Mucosa of descending colon (tissue), 3 donors: Measurements from ENCODE around the gene PUSL1. TPM values are rescaled to one million over a fixed set of nuclear protein-coding genes. Genes with fewer than 3 reads are reported as not detected.

ENCODE experiments used
- ATAC-seq: fragments of 200-7000 bp; cut with Tn5 transposase; one replicate; pipeline ENCODE4 v1.9.1; 2020; ENCODE audit warnings: mild to moderate bottlenecking, moderate library complexity
- DNase-seq, 3 donors: peaks; one replicate each; pipeline ENCODE4 v3.0.0-alpha.2; 2020
- H3K36me3 ChIP-seq: fragments of 200-600 bp; one replicate; pipeline ENCODE4 v1.8.0; 2021; ENCODE audit warnings: low read depth, mild to moderate bottlenecking
- H3K4me1 ChIP-seq: fragments of 200-600 bp; one replicate; pipeline ENCODE4 v1.8.0; 2021; ENCODE audit warnings: low read depth, mild to moderate bottlenecking
- H3K4me3 ChIP-seq: fragments of 200-600 bp; one replicate; pipeline ENCODE4 v1.8.0; 2021; ENCODE audit warnings: mild to moderate bottlenecking
- H3K9me3 ChIP-seq: fragments of 200-600 bp; one replicate; pipeline ENCODE4 v1.8.0; 2021; ENCODE audit warnings: mild to moderate bottlenecking
- CTCF ChIP-seq: fragments of 200-600 bp; IDR thresholded peaks from one replicate; pipeline ENCODE4 v1.8.0; 2022; ENCODE audit warnings: antibody characterized with exemption, mild to moderate bottlenecking
- intact Hi-C, 2 donors: fragments of 100-400 bp; cut with DNase I in 1 of 2; cut with micrococcal nuclease in 1 of 2; formaldehyde crosslinking; loops; one replicate each; pipeline versions ENCODE4 v1.11.0 to v1.11.1; 2022; cut with DNase I, micrococcal nuclease
- total RNA-seq, 3 donors: library from RNA; stranded (reverse); fragmentation: NEBNext Ultra II Directional in 2 of 3; extraction: Animal tissue kit (Norgen Biotek cat#: 25700) in 2 of 3; gene quantifications; one replicate each; pipeline versions ENCODE4 v1.2.1 to v1.2.4, GENCODE V29; 2021 to 2023
- donor health status: DM: no; HTN: no; CAD: no; lungs with moderate emphysema.
- donor health status: DM: no; HTN: no; CAD: no.
- donor health status: DM: no; HTN: yes; CAD: no.

Gene PUSL1
- total RNA-seq, 3 donors from 2014 or later = 12.4 to 15.9 (median 15.4) TPM

DNA sequence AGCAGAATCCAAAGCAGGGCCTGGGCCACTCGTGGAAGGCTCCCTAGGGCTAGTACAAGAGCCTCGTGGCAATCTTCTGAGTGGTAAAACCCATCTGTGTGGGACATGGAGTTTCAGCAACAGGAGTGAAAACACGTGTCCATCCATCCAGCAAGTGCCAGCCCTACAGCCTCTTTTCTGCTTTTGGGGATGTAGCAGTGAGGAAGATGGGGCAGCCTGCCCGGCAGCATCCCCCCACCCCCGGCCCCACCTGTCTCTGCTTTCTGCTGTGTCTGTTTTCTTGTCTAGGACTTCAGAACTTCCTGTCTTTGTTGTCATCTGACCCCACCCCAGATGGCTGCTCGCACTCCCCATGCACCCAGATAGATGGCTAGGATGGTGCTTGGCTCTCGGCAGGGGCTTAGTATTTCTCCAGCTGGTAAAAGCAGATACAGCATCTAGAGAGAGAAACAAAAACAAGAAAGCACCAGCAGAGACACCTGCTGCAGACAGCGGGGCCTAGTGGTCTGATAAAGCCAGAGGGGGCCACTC is 17.7 kb downstream of the PUSL1 start:
- intact Hi-C loops = no loop called here
- TF ChIP-seq CTCF = no peak
- Histone ChIP-seq H3K4me3 (no peak overlapping the region), H3K9me3 (no peaks in the 10 kb centered on the region), H3K4me1 (peaks cover 30% of the 10 kb centered on the region), H3K36me3 (peaks cover 3% of the 10 kb centered on the region)
- ATAC-seq (no peak), DNase-seq (no peak)

- Histone ChIP-seq H3K4me3 (no peak overlapping the region), H3K4me1 (peaks cover 35% of the 10 kb centered on the region), H3K9me3 (no peaks in the 10 kb centered on the region), H3K36me3 (peaks cover 3% of the 10 kb centered on the region)
- intact Hi-C loops = no loop called here
- TF ChIP-seq CTCF = no peak
- no peak for ATAC-seq
- DNase-seq = no peak
Observed at GRCh38 chr1:1327291-1327690, 18.9 kb downstream of the PUSL1 start.

DNA sequence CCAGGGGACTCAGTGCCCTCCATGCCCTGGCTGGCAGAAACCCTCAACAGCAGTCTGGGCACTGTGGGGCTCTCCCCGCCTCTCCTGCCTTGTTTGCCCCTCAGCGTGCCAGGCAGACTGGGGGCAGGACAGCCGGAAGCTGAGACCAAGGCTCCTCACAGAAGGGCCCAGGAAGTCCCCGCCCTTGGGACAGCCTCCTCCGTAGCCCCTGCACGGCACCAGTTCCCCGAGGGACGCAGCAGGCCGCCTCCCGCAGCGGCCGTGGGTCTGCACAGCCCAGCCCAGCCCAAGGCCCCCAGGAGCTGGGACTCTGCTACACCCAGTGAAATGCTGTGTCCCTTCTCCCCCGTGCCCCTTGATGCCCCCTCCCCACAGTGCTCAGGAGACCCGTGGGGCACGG is 19.9 kb downstream of the PUSL1 start:
- no peak for DNase-seq
- no peak for TF ChIP-seq CTCF
- Histone ChIP-seq H3K9me3 (no peaks in the 10 kb centered on the region), H3K36me3 (peaks cover 3% of the 10 kb centered on the region), H3K4me3 (no peak overlapping the region), H3K4me1 (peaks cover 38% of the 10 kb centered on the region)
- intact Hi-C loops = no loop called here
- no peak for ATAC-seq

DNA sequence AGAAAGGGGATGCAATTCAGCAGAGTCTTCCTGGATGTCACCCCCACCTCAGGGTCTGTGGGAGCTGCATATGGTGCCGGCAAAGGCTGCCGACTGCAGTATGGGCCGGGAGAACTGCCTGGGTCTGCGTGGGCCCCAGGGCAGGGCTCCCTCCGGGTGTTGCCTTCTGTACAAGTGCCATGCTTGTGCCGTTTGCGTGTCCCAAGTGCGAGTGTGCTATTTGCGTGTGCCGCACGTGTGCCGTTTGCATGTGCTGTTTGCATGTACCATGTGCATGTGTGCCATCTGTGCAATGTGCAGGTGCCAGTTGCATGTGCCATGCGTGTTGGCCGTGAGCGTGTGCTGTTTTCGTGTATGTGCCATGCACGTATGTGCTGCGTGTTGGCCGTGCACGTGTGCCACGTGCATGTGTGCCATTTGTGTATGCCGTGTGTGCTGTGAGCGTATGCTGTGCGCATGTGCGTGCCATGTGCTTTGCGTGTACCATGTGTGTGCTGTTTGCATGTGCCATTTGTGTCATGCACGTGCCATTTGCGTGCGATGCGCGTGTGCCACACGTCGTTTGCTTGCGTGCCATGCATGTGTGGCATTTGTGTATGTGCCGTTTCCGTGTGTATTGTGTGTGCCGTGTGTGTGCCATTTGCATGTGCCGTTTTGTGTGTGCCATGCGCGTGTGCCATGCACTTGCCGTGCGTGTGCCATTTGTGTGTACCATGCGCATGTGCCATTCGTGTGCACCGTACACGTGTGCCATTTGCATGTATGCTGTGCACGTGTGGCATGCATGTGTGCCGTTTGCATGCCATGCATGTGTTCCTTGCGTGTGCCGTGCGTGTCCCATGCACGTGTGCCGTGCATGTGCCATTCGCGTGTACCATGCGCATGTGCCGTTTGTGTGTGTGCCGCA is 21.2 kb downstream of the PUSL1 start:
- no peak for ATAC-seq
- no peak for DNase-seq
- peaks cover 36% of the 10 kb centered on the region for H3K4me1 ChIP-seq
- no peaks in the 10 kb centered on the region for H3K9me3 ChIP-seq
- no peak for TF ChIP-seq CTCF
- intact Hi-C loops = no loop called here
- H3K36me3 ChIP-seq = no peaks in the 10 kb centered on the region
- no peak overlapping the region for H3K4me3 ChIP-seq

DNA sequence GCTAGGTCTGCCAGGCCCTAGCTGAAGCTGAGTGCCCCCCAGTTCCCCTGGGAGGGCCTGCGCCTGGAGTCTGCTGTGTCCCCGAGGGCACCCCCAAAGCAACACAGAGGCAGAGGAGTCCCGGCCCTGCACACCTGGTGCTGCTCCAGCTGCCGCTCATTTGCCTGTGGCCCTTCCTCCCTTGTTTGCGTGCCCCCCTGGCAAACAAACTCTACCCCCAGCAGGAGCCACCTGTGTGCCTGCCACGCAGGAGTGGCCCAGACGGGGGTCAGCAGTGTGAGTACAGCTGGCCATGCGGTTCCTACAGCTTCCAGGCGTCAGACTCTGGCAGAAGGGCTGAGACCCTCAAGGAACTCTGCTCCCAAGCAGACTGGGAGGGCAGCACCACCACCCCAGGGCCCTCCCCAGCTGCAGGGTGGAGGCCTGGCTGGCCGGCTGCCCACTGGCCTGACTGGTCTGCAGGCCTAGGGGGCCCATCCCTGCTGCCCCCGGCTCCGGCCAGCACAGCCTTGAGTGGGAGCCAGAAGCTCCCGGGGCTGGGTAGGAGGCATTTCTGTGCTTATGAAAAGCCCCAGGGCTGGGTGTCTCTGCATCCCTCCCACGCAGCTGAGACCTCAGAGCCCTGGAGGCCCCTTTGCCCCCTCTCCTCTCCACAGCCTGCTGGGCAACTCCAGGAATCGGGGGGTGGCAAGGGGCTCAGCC is 22.1 kb downstream of the PUSL1 start:
- Histone ChIP-seq H3K36me3 (no peaks in the 10 kb centered on the region), H3K4me1 (peaks cover 34% of the 10 kb centered on the region), H3K9me3 (no peaks in the 10 kb centered on the region), H3K4me3 (no peak overlapping the region)
- TF ChIP-seq CTCF = no peak
- DNase-seq (no peak), ATAC-seq (peak; percentile 0)
- intact Hi-C loops = no loop called here
